Limb (tissue), 2 donors: ENCODE results near the gene ANKRD36.
A peak's percentile ranks its signal among the peaks of the same experiment; 100 is the strongest.
"Not testable (repeated sequence)": the region's sequence is repeated elsewhere in the genome, so short reads cannot be mapped to it uniquely, and the experiment has no call there.

Experiments
- DNase-seq, 2 donors: peaks; one replicate each; pipeline ENCODE4 v3.0.0-alpha.2; 2016; ENCODE audit errors: extremely low spot score in 2 of 2

The ANKRD36 gene

DNA sequence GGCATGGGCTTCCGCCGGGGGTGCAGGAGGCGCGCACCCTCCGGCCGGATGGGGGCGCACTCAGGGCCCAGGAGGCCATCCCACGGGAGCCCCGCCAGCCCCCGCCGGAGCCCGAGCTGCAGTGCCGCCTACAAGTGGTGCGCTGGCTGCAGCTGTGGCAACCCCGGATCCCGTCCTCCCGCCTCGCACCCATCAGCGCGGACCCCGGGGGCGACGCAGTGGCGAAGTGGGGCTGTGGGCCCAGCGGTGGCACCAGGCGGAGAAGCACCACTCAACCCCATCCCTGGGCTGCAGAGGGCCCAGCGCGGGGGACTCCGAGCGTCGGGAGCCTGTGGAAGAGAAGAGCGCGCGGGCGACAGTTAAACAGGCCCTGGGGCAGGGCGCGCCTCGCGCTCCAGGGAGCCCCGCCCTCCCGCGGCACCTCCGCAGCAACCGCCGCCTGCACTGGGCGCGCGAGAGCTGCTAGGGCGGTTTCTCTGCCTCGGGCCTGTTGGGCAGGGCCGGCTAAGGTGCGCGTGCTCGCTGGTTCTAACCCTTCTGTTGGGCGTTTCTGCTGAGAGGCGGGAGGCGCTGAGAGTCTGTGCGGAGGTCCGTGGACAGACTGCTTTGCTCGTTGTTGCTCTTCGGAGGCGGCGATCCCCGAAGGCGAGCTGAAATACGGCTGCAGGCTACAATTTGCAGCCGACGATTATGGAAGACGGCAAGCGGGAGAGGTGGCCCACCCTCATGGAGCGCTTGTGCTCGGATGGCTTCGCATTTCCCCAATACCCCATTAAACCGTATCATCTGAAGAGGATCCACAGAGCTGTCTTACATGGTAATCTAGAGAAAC is at the start of gene ANKRD36:
Gene ANKRD36 (plus strand): TSS at position 104 of the 832 bp plus-strand sequence. CDS start 587 bp downstream, at position 691.
- peak; percentile 22 to 90 for DNase-seq

DNA sequence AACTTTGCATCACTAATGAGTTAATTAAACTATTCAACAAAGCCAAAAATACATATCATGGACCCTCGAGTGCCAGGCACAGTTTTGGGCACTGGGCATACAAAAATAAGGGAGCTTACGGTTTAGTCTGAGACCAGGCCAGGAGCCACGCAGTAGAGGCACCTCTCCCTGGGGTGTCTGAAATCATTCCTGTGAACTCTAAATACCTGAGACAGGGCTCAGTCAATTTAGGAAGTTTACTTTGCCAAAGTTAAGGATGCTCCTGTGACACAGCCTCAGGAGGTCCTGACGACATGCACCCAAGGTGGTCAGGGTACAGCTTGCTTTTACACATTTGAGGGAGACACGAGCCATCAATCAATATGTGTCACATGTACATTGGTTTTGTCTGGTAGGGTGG is 46.9 kb upstream of the ANKRD36 start:
- DNase-seq: not testable (repeated sequence)

DNA sequence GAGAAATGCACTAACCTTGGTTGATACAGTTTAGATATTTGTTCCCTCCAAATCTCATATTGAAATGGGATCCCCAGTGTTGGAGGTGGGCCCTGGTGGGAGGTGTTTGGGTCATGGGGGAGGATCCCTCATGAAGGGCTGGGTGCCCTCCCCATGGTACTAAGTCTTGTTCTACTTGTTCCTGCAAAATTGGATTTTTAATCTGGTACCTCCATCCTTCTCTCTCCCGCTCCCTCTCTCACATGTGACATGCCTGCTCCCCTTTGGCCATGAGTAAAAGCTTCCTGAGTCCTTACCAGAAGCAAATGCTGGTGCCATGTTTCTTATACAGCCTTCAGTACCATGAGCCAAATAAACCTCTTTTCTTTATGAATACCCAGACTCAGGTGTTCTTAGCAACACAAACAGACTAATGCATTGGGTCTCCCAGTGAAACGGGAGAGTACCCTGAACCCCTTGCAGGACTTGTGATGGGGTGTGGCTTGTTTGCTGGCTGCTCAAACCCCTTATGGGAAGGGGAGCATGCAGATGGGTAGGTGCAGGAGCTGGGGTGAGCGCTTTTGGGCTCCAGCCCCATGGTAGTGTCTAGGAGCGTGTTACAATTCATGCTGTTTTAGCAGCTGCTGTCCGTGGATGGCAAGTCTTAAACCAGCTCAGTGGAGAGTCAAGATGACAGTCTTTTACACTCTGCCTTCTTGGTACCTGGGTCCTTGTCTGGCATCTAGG is 45.5 kb upstream of the ANKRD36 start:
- DNase-seq: no peak

DNA sequence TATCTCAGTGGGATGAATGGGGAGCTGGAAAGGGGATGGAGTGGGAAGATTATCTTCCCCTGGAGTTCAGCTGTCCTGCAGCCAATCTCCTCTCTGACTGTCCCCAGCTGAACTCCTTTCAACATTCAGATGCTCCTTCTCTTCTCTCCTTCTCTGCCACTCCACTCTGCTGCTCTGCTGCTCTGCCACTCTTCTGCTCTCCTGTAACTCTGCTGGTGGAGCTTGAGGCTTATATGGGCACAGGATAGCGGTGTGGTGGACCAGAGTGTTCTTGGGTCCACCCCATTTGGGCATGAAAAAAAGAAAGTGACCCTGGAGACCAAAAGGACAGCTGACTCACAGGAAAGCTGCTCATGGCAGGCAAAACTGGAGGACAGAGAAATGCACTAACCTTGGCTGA is 44.9 kb upstream of the ANKRD36 start:
- no peak for DNase-seq

DNA sequence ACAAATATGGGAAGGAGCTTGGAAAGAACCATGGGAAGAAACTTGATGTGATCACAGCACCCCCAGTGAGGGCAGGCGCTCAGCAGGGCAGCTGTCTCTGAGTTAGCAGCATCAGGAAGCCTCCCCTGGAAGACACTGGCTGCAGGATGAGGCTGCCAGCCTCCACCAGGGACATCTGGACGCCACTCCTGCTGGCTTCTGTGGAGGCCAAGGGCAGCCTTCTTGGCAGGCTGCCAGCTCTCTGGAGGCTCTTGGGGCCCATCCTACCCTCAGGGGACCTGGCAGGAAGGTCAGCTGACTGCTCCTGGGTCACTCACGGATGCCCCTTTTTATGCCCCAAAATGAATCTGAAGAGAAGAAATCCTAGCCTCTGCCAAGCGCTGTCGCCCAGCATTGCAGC is 44.2 kb upstream of the ANKRD36 start:
- DNase-seq: not testable (repeated sequence)

DNA sequence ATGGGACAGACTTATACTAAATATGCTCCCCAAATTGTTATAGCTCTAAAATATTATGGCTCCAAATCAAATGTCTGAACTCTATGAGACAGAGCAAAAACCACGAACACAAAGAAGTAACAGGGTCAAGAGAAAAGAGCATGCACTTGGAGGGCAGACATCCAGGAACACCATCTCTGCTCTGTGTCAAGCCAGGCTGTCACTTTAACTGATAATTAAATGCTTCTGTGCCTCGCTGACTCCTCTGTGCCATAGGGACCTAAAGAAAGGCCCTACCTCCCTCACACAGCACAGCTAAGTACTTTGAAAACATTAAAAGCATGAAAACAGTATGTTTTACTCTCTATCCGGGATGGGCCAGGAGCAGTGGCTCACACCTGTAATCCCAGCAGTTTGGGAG is 42.0 kb upstream of the ANKRD36 start:
- DNase-seq: not testable (repeated sequence)

DNA sequence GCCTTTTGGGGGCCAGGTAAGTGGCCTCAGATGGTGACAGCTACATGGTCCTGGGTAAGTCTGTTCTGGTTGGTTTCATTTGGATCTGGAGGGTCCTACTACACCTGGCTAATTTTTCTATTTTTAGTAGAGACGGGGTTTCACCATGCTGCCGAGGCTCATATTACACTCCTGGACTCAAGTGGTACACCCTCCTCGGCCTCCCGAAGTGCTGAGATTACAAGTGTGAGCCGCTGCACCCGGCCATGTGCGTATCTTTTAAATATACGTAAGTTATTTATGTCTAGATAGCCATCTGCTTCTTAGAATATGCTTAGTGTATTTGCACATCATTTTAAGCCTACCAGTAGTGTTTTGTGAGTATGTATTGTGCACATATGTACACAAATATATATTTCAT is 35.7 kb upstream of the ANKRD36 start:
- DNase-seq: not testable (repeated sequence)

DNA sequence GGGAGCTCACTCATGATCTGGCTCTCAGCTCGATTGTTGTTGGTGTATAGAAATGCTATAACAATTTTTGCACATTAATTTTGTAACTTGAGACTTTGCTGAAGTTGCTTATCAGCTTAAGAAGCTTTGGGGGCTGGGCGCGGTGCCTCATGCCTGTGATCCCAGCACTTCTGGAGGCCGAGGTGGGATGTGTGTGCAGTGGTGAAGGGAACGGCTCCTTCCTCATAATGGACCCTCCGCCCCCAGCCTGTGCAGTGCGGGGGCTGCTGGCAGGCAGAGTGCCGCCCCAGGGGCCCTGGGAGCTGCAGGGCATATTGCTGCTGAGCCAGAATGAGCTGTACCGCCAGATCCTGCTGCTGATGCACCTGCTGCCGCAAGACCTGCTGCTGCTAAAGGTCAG is 32.1 kb upstream of the ANKRD36 start:
- not testable (repeated sequence) for DNase-seq

DNA sequence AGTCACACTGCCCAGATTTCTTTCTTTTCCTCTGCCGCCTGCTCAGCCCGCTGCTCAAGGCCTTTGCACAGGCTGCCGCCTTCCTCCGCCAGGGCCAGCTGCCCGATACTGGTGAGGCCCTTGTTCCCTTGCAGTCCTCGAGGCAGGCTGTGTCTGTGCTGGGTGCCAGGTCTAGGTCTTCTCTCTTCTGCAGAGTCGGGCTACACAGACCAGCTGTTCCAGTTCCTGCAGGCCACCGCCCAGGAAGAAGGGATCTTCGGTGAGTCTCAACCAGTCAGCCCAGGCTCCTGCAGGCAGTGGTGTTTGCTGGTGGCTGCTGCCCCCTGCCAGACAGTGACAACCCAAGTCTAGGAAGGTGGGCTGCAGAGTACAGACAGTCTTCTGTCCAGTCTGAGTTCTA is 30.7 kb upstream of the ANKRD36 start:
- not testable (repeated sequence) for DNase-seq

DNA sequence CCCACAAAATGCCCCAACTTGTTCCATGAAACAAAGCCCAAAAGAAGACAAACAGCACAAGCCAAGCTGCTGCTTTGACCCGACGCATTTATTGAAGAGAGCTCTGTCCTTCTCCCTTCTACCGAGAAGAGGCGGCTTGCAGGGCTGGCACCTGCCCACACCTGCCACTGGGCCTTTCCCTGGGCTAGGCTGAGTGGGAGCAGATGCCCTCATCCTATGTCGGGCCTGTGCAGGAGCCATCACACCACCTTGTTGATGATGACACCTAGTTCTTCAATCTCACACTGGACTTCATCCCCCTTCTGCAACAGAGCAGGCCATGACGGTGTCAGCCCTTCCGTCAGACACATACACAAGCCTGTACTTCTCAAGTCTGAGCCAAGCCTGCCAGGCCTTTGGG is 29.4 kb upstream of the ANKRD36 start:
- not testable (repeated sequence) for DNase-seq

DNA sequence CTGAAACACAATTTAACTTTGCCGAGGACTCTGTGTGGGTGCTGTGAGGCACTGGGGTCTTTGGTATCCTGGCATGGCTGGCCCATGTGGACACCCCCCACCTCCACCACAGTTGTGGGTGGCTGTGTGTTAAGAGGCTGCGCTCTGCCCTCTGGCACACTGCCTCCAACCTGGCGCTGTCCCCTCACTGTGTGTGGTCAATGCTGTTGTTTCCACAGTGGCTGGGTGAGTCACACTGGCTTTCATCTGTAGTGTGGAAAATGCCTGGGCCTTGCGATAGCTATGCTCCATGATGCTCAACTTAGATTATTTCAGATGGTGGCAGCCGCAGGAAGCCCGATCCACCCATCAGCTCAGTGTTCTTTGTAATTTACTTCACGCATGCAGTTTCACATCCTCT is 27.9 kb upstream of the ANKRD36 start:
- not testable (repeated sequence) for DNase-seq

DNA sequence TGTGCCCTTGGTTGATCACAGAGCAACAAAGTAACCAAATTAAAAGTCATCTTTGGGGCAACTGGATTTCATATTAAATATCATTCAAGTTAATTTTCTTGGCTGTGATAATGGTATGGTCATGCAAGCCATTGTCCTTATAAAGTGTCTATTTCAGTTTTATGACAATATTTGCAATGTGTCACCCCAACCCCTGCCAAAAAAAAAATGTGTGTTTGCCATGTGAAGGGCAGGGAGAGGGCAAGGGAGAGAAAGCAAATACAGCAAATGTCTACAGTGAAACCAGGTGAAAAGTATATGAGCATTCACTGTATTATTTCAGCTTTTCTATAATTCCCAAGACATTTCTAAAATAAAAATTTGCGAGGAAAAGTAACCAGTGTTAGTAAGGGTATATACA is 24.2 kb upstream of the ANKRD36 start:
- not testable (repeated sequence) for DNase-seq

DNA sequence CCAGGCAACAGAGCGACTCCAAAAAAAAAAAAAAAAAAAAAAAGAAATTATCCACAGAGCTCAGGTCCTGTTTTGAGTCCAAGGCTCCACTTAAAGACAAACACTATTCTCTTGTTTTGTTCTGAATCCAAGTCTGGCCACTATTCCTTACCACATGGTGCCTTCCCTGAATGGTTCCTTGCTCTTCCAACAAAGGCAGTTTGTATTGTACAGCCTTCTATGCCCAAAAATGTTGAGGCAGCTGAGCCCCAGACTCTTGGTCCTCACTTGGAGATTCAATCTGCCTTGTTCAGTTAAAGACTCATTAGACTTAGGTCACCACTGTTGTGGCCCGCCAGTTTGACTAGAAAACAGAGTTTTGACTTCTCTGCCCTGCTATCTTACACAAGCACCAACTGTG is 20.0 kb upstream of the ANKRD36 start:
- DNase-seq: not testable (repeated sequence)

DNA sequence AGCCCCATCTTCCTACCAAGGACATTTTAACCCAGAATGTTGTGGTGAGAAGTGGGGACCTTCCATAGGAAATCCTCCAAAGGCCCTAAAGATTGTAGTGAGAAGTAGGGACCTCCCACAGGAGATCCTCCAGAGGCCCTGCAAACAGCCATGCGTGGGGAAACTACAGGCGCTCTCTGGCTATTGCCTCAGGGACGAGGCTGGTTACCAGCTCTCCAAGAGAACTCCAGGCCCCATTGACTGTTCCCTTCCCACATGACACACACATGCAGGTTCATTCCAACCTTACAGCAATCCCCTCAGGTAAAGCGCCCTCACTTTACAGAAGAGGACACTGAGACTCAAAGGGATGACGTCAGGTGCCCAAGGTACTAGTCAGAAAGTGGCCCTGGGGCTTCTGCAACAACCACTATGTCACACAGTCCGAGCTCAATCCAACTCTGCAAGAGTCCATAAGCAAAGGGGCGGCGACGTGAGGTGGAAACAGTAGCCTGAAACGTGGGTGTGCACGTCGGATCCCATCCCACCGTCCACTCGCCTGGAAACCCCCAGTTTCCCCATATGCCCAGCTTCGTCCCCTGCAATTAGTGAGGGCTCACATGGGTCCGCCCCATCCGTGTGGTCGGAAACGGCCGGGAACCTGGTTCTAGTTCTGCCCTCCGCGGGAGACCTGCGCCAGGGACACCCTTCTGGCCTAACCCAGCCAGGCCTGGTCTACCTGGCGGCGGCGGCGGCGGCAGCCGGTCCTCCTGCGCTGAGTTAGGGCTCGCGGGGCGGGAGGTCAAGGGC is 18.8 kb upstream of the ANKRD36 start:
- DNase-seq: not testable (repeated sequence)

DNA sequence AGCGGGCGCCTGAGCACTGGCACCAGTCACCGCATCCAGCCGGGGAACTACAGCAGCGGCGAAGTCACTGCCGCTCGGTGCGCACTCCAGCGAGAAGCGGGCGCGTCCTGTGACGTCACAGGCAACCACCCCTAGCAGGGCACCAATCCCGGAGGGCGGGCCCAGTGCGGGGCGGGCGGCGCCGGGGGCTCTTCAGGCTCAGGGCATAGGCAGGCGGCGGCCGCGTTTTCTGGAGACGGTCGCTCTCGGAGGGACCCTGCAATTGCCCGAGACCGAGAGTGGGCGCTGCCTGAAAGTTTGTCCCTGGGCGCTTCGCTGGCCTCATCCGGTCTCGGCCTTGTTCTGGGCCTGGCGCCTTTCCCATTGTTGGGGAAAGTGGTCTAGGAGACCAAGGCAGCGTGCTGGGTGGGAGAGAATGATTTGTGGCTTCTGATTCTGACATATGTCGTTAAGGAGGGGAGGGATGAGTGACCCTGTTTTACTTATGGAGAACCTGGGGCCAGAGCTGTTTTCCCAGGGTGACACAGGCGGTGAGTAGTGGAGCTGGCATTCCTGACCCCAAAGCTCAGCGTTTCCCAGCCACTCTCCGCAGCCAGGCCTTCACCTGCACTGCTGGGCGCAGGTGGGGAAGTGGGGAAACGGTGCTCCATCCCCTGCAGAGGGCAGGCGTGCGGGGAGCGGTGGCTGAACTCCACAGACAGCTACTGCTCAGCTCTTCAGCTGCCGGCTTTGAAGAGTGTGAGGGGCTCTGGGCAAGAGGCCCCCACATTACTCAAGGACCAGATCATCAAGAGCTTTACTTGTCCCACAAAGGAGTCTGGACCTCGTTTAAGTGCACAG is 18.0 kb upstream of the ANKRD36 start, which contains the start of gene FAHD2B:
Gene FAHD2B (minus strand): TSS at position 111 of the 840 bp plus-strand sequence. CDS start 3,176 bp downstream, outside the sequence.
- DNase-seq: peak; percentile 61 to 81

DNA sequence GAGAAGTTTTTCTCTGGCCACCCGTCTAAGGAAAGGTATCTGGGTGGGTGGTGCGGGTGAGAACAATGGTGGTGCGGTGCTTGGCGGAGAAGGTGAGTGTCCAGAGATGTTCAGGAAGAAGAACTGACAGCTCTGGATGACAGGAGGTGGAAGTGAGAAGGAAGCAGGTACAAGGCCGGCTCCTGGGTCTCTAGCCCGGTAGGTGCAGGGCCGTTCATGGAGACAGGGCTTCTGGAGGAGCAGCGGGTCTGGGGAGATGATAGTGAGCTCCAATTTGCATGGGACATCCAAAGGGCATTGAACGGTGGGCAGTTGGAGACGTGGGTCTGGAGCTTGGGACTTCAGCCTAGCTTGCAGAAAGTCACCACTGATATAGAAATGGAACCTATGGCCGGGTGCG is 17.3 kb upstream of the ANKRD36 start:
- no peak for DNase-seq

DNA sequence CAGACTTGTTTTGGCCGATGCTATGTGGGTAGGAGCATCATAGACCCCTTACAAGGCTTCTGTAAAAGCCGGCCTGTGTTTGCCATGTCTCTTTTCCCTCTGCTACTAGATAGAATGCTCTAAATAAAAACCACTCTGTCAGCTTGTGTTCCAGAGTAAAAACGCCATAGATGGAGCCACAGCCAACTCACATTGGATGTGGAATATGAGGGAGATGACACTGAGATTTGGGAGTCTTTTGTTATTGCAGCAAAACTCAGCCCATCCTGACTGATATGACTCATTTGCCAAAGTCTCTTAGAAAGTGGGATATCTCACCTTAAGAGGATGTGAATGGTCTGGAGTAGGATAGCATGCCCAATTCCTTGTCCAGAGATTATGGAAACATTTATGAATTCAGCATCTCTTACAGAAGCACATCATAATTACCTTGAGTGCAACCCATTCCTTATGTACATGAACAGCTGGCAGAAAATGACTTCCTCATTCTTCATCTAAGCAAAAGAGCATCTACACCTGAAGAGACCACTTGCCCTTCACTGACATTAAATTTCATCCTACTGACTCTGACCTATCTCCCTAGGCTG is 14.1 kb upstream of the ANKRD36 start:
- DNase-seq: not testable (repeated sequence)

DNA sequence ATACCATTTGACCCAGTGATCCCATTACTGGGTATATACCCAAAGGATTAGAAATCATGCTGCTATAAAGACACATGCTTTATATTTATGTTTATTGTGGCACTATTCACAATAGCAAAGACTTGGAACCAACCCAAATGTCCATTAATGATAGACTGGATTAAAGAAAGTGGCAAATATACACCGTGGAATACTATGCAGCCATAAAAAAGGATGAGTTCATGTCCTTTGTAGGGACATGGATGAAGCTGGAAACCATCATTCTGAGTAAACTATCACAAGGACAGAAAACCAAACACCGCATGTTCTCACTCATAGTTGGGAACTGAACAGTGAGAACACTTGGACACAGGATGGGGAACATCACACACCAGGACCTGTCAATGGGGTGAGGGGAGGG is 6.1 kb upstream of the ANKRD36 start:
- not testable (repeated sequence) for DNase-seq

DNA sequence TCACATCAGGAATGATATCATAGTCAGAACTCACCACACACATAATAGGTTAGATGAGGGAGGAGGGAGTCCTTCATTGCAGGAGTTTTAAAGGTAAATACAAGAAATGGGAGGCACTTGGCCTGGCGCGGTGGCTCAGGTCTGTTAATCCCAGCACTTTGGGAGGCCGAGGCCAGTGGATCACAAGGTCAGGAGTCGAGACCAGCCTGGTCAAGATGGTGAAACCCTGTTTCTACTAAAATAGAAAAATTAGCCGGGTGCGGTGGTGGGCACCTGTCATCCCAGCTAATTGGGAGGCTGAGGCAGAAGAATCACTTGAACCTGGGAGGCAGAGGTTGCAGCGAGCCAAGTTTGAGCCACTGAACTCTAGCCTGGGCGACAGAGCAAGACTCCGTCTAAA is 1.7 kb upstream of the ANKRD36 start:
- not testable (repeated sequence) for DNase-seq

DNA sequence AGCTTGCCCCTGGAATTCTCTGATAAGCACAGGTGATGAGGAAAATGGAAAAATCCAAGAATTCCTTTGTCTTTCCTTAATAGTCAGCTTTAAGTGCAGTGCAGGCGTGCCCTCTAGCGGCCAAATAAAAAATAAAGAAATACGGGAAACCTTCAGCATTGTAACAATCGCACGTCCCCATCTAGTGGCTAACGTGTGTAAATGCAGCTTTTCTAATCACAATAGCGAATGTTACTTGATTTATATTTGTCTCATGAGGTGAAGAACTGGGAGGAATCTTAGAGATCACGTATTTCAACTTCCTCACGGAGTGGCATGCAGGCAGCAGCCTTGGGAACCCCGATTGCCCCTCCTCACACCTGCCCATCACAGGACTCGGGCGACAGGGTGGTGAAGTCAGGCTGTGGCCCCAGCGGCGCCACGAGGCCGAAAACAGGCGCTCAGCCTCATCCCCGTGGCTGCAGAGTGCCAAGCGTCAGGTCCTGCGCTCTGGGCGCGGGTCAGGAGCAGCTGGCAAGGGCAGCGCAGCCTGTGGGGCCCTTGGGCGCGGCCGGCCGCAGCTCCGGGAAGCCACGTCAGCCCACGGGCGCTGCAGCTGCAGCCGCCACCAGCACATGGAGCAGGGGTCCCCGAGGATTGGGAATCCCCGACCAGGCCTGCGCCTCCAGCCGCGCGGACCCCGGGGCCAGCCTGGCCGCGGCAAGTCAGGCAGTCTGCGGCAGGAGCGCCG is 468 bp upstream of the ANKRD36 start:
- DNase-seq: peak; percentile 46 to 78
